HEK293 (cell line): ENCODE results near the gene ZNF154.

Source experiments
- KLF16 ChIP-seq: fragments of 450-650 bp; formaldehyde crosslinking; IDR thresholded peaks from 2 replicates; pipeline ENCODE4 v1.5.1; 2017; ENCODE audit warnings: missing biosample characterization, missing genetic modification characterization
- OVOL3 ChIP-seq: fragments of 450-650 bp; formaldehyde crosslinking; IDR thresholded peaks from 2 replicates; pipeline ENCODE4 v1.5.1; 2016; ENCODE audit warnings: missing biosample characterization, missing genetic modification characterization
- SETDB1 ChIP-seq: IDR thresholded peaks from one replicate; pipeline ENCODE4 v1.6.1; 2017; ENCODE audit warnings: mild to moderate bottlenecking, low read length, moderate library complexity, mixed read lengths; ENCODE audit not compliant: insufficient read length
- WT1 ChIP-seq: fragments of 450-650 bp; formaldehyde crosslinking; IDR thresholded peaks from 2 replicates; pipeline ENCODE4 v1.5.1; 2016; ENCODE audit warnings: missing biosample characterization, missing genetic modification characterization
- ZFP3 ChIP-seq: fragments of 450-650 bp; formaldehyde crosslinking; IDR thresholded peaks from 2 replicates; pipeline ENCODE4 v1.5.1; 2016; ENCODE audit warnings: low read depth, missing biosample characterization, missing genetic modification characterization
- ZNF274 ChIP-seq, 2 experiments: fragments of 200-500 bp in 1 of 2; fragments of 450-650 bp in 1 of 2; sonication (Bioruptor generic) in 1 of 2; formaldehyde crosslinking in 1 of 2; IDR thresholded peaks; 2 replicates each; pipeline versions ENCODE4 v1.5.1 to v1.6.1; 2014 to 2016; ENCODE audit warnings: borderline replicate concordance in 1 of 2, inconsistent platforms in 1 of 2, low read length in 1 of 2, missing biosample characterization in 1 of 2, missing genetic modification characterization in 1 of 2
- ZNF561 ChIP-seq: fragments of 450-650 bp; IDR thresholded peaks from 2 replicates; pipeline ENCODE4 v1.5.1; 2018; ENCODE audit warnings: missing biosample characterization, missing genetic modification characterization, borderline replicate concordance
- ZNF747 ChIP-seq: fragments of 450-650 bp; formaldehyde crosslinking; IDR thresholded peaks from 2 replicates; pipeline ENCODE4 v1.5.1; 2016; ENCODE audit warnings: missing biosample characterization, missing genetic modification characterization
- ZNF76 ChIP-seq: fragments of 450-650 bp; formaldehyde crosslinking; IDR thresholded peaks from 2 replicates; pipeline ENCODE4; 2016; ENCODE audit warnings: low read depth, missing biosample characterization, missing genetic modification characterization, borderline replicate concordance
- TF ChIP-seq, protein P1 (sequence below): fragments of 450-650 bp; formaldehyde crosslinking; IDR thresholded peaks from 2 replicates; pipeline ENCODE4 v1.5.1; 2016; ENCODE audit warnings: missing biosample characterization, missing genetic modification characterization
- TF ChIP-seq, protein P2 (sequence below): fragments of 450-650 bp; formaldehyde crosslinking; IDR thresholded peaks from 2 replicates; pipeline ENCODE4 v1.5.1; 2017; ENCODE audit warnings: missing biosample characterization, missing genetic modification characterization
- TF ChIP-seq, protein P3 (sequence below): sonication (generic); formaldehyde crosslinking; IDR thresholded peaks from 2 replicates; pipeline ENCODE4 v1.8.1; 2022; ENCODE audit warnings: mild to moderate bottlenecking, moderate library complexity, missing genetic modification reagents
- TF ChIP-seq, protein P4 (sequence below): fragments of 450-650 bp; formaldehyde crosslinking; IDR thresholded peaks from 2 replicates; pipeline ENCODE4 v1.5.1; 2016; ENCODE audit warnings: missing biosample characterization, missing genetic modification characterization, low read depth

DNA sequence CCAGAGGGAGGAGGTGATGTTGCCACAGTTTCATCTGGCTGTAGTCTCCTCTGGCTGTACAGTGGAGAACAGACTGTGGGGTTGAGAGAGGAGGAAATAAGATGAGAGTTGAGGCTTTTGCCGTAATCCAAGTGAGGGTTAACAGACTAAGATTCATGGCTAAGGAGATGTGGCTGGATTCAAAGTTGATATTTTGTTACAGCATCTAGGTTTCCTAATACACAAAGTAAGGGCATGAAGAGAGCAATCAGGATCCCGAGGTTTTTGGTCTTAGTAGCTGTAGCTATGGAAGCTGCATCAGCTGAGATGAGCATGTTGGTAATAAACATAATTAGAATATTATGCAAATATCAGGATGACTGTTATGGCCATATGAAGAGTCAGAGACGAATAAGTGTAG is 39.0 kb upstream of the ZNF154 start:
- TF ChIP-seq ZNF274 (IDR thresholded peaks at IDR 0.05; ENCODE audit: low read length) (no peak), ZNF274 (tag by site-specific recombination; IDR thresholded peaks at IDR 0.05; ENCODE audit: borderline replicate concordance) (no peak), OVOL3 (no peak), ZFP3 (tag by site-specific recombination) (no peak), ZNF747 (tag by site-specific recombination) (no peak), ZNF561 (tag by site-specific recombination) (no peak), KLF16 (no peak), SETDB1 (no peak), ZNF76 (tag by site-specific recombination) (no peak), WT1 (tag by site-specific recombination) (no peak)
- TF ChIP-seq, protein P1, sequence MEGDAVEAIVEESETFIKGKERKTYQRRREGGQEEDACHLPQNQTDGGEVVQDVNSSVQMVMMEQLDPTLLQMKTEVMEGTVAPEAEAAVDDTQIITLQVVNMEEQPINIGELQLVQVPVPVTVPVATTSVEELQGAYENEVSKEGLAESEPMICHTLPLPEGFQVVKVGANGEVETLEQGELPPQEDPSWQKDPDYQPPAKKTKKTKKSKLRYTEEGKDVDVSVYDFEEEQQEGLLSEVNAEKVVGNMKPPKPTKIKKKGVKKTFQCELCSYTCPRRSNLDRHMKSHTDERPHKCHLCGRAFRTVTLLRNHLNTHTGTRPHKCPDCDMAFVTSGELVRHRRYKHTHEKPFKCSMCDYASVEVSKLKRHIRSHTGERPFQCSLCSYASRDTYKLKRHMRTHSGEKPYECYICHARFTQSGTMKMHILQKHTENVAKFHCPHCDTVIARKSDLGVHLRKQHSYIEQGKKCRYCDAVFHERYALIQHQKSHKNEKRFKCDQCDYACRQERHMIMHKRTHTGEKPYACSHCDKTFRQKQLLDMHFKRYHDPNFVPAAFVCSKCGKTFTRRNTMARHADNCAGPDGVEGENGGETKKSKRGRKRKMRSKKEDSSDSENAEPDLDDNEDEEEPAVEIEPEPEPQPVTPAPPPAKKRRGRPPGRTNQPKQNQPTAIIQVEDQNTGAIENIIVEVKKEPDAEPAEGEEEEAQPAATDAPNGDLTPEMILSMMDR (tag by site-specific recombination), result no peak
- TF ChIP-seq, protein P2, sequence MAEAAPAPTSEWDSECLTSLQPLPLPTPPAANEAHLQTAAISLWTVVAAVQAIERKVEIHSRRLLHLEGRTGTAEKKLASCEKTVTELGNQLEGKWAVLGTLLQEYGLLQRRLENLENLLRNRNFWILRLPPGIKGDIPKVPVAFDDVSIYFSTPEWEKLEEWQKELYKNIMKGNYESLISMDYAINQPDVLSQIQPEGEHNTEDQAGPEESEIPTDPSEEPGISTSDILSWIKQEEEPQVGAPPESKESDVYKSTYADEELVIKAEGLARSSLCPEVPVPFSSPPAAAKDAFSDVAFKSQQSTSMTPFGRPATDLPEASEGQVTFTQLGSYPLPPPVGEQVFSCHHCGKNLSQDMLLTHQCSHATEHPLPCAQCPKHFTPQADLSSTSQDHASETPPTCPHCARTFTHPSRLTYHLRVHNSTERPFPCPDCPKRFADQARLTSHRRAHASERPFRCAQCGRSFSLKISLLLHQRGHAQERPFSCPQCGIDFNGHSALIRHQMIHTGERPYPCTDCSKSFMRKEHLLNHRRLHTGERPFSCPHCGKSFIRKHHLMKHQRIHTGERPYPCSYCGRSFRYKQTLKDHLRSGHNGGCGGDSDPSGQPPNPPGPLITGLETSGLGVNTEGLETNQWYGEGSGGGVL (tag by site-specific recombination), result no peak
- TF ChIP-seq, protein P3, sequence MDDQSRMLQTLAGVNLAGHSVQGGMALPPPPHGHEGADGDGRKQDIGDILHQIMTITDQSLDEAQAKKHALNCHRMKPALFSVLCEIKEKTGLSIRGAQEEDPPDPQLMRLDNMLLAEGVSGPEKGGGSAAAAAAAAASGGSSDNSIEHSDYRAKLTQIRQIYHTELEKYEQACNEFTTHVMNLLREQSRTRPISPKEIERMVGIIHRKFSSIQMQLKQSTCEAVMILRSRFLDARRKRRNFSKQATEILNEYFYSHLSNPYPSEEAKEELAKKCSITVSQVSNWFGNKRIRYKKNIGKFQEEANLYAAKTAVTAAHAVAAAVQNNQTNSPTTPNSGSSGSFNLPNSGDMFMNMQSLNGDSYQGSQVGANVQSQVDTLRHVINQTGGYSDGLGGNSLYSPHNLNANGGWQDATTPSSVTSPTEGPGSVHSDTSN (CRISPR knock-in tag), result no peak
- TF ChIP-seq, protein P4, sequence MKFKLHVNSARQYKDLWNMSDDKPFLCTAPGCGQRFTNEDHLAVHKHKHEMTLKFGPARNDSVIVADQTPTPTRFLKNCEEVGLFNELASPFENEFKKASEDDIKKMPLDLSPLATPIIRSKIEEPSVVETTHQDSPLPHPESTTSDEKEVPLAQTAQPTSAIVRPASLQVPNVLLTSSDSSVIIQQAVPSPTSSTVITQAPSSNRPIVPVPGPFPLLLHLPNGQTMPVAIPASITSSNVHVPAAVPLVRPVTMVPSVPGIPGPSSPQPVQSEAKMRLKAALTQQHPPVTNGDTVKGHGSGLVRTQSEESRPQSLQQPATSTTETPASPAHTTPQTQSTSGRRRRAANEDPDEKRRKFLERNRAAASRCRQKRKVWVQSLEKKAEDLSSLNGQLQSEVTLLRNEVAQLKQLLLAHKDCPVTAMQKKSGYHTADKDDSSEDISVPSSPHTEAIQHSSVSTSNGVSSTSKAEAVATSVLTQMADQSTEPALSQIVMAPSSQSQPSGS (tag by site-specific recombination), result no peak
